SK-N-SH (cell line): ENCODE measurements around the gene CXorf49B. TPM values are rescaled to one million over a fixed set of nuclear protein-coding genes. Genes with fewer than 3 reads are reported as not detected.

Experiments used
- CTCF ChIA-PET: fragments of 300-600, 350-600 bp; formaldehyde crosslinking; extraction: SDS; loops from one replicate; lab custom pipeline; 2021; lab: Yijun Ruan, JAX
- POLR2A ChIA-PET: fragments of 350-600 bp; sonication (Branson Sonifier 250); formaldehyde crosslinking; extraction: SDS; loops from one replicate; lab custom pipeline; 2020; ENCODE audit warnings: antibody characterized with exemption, inconsistent platforms; lab: Yijun Ruan, JAX
- DNase-seq: peaks from one replicate; pipeline ENCODE4 v3.0.0; 2012
- H2AFZ ChIP-seq: fragments of 200-600 bp; sonication (generic); 2 replicates; pipeline ENCODE4 v1.8.1; 2016; ENCODE audit warnings: antibody characterized with exemption, mild to moderate bottlenecking, low read depth
- H3F3A ChIP-seq: fragments of 200-600 bp; sonication (generic); replicated peaks from 2 replicates; pipeline ENCODE3; 2016; ENCODE audit warnings: antibody characterized with exemption, mild to moderate bottlenecking; ENCODE audit not compliant: insufficient read depth
- H3K27ac ChIP-seq, 2 experiments: fragments of 200-500 bp in 1 of 2; fragments of 200-600 bp in 1 of 2; sonication (Bioruptor generic) in 1 of 2; sonication (generic), shearing (Covaris generic) in 1 of 2; 2 replicates each; pipeline versions ENCODE4 v1.5.1 to v1.6.1; 2014 to 2016; ENCODE audit warnings: low read depth in 2 of 2, inconsistent platforms in 1 of 2, low read length in 1 of 2, mild to moderate bottlenecking in 1 of 2, mixed read lengths in 1 of 2
- H3K27me3 ChIP-seq: fragments of 200-600 bp; sonication (generic), shearing (Covaris generic); 2 replicates; pipeline ENCODE4 v1.6.1; 2016; ENCODE audit warnings: mixed run types; ENCODE audit not compliant: insufficient read depth
- H3K36me3 ChIP-seq, 2 experiments: fragments of 200-500 bp in 1 of 2; fragments of 200-600 bp in 1 of 2; sonication (Bioruptor generic) in 1 of 2; sonication (generic) in 1 of 2; replicated peaks in 1 of 2; 2 replicates each; pipeline versions ENCODE3 to v1.5.1; 2014 to 2016; ENCODE audit warnings: low read length in 1 of 2, mild to moderate bottlenecking in 1 of 2; ENCODE audit not compliant: insufficient read depth in 2 of 2, control insufficient read depth in 1 of 2
- H3K4me1 ChIP-seq, 2 experiments: fragments of 200-500 bp in 1 of 2; fragments of 200-600 bp in 1 of 2; sonication (Bioruptor generic) in 1 of 2; sonication (generic), shearing (Covaris generic) in 1 of 2; 2 replicates each; pipeline versions ENCODE4 v1.5.1 to v1.6.1; 2014 to 2016; ENCODE audit warnings: low read depth in 1 of 2, low read length in 1 of 2, mixed run types in 1 of 2; ENCODE audit not compliant: insufficient read depth in 2 of 2, control insufficient read depth in 1 of 2
- H3K4me2 ChIP-seq: fragments of 200-600 bp; sonication (generic), shearing (Covaris generic); 2 replicates; pipeline ENCODE4 v1.6.1; 2017; ENCODE audit warnings: mixed run types
- H3K4me3 ChIP-seq, 2 experiments: fragments of 200-500 bp in 1 of 2; fragments of 200-600 bp in 1 of 2; sonication (Bioruptor generic) in 1 of 2; sonication (generic), shearing (Covaris generic) in 1 of 2; 2 replicates each; pipeline versions ENCODE4 v1.5.1 to v1.8.1; 2014 to 2016; ENCODE audit warnings: low read depth in 2 of 2, inconsistent platforms in 1 of 2, low read length in 1 of 2, mild to moderate bottlenecking in 1 of 2, mixed read lengths in 1 of 2, moderate library complexity in 1 of 2
- H3K79me2 ChIP-seq: fragments of 200-600 bp; sonication (generic); 2 replicates; pipeline ENCODE4 v1.8.1; 2017; ENCODE audit warnings: mild to moderate bottlenecking; ENCODE audit not compliant: insufficient read depth
- H3K9ac ChIP-seq: fragments of 200-600 bp; sonication (generic); 2 replicates; pipeline ENCODE4 v1.6.1; 2017; ENCODE audit warnings: mixed run types
- H3K9me2 ChIP-seq: fragments of 200-600 bp; sonication (generic); 2 replicates; pipeline ENCODE4 v1.6.1; 2017; ENCODE audit warnings: mixed run types
- H3K9me3 ChIP-seq: fragments of 200-600 bp; sonication (generic); 2 replicates; pipeline ENCODE4 v1.6.1; 2017; ENCODE audit warnings: mixed run types, mild to moderate bottlenecking, moderate library complexity
- H4K20me1 ChIP-seq: fragments of 200-600 bp; sonication (generic); 2 replicates; pipeline ENCODE4 v1.6.1; 2017; ENCODE audit warnings: mild to moderate bottlenecking, mixed run types; ENCODE audit not compliant: insufficient read depth
- CHD2 ChIP-seq: fragments of 150-350 bp; IDR thresholded peaks from 2 replicates; pipeline ENCODE4 v1.6.1; 2018; ENCODE audit warnings: low read length; ENCODE audit not compliant: partially characterized antibody
- EP300 ChIP-seq, 2 experiments: IDR thresholded peaks; 2 replicates each; pipeline versions ENCODE4 v1.4.0 to v1.6.1; 2012; ENCODE audit warnings: borderline replicate concordance in 1 of 2, low read depth in 1 of 2, low read length in 1 of 2
- FOSL2 ChIP-seq: IDR thresholded peaks from 2 replicates; pipeline ENCODE4 v1.4.0; 2012; ENCODE audit warnings: low read depth, mild to moderate bottlenecking, moderate library complexity, borderline replicate concordance
- GATA2 ChIP-seq: sonication (generic); formaldehyde crosslinking; IDR thresholded peaks from 2 replicates; pipeline ENCODE4 v1.5.0; 2020; ENCODE audit warnings: mild to moderate bottlenecking, missing genetic modification reagents
- JUND ChIP-seq: IDR thresholded peaks from 2 replicates; pipeline ENCODE4 v1.4.0; 2012
- MEF2A ChIP-seq: IDR thresholded peaks from 2 replicates; pipeline ENCODE4 v1.4.0; 2012; ENCODE audit warnings: low read depth, borderline replicate concordance
- NFIC ChIP-seq: IDR thresholded peaks from 2 replicates; pipeline ENCODE4 v1.4.0; 2012; ENCODE audit warnings: borderline replicate concordance
- POLR2AphosphoS5 ChIP-seq: IDR thresholded peaks from 2 replicates; pipeline ENCODE4 v1.6.1; 2012; ENCODE audit warnings: low read depth, low read length
- RCOR1 ChIP-seq: fragments of 150-350 bp; IDR thresholded peaks from 2 replicates; pipeline ENCODE4 v1.6.1; 2017; ENCODE audit warnings: antibody characterized with exemption, low read length
- RFX5 ChIP-seq: IDR thresholded peaks from 2 replicates; pipeline ENCODE4 v1.6.1; 2012; ENCODE audit warnings: mild to moderate bottlenecking, improper control_type of control experiment, low read length
- SMC3 ChIP-seq: IDR thresholded peaks from 2 replicates; pipeline ENCODE4 v1.6.1; 2012; ENCODE audit warnings: low read depth, low read length, improper control_type of control experiment
- TAF1 ChIP-seq: IDR thresholded peaks from 2 replicates; pipeline ENCODE4 v1.6.1; 2012; ENCODE audit warnings: low read depth, mild to moderate bottlenecking, low read length, moderate library complexity, borderline replicate concordance
- TEAD4 ChIP-seq: IDR thresholded peaks from 2 replicates; pipeline ENCODE4 v1.4.0; 2012; ENCODE audit warnings: mild to moderate bottlenecking, borderline replicate concordance; ENCODE audit not compliant: insufficient read depth
- WGBS: methylation state at CpG from one replicate; pipeline ENCODE4 v1.1.6; 2017; ENCODE audit warnings: low lambda C conversion rate; 5-methylcytosine and 5-hydroxymethylcytosine counted together
- polyA plus RNA-seq, 3 experiments: library from polyadenylated mRNA; depleted of rRNA; stranded (reverse); fragments of >200 nt; gene quantifications; 2 replicates each; pipeline ENCODE4 v1.2.3, GENCODE V29; 2012
- small RNA-seq, 7 experiments: library from RNA; depleted of rRNA; stranded (forward); fragments of <200 nt; gene quantifications; one replicate each; pipeline ENCODE3, GENCODE V24; 2012
- TF ChIP-seq, protein P1 (sequence below): IDR thresholded peaks from 2 replicates; pipeline ENCODE4; 2012
- TF ChIP-seq, protein P2 (sequence below): IDR thresholded peaks from 2 replicates; pipeline ENCODE4 v1.4.0; 2012; ENCODE audit warnings: low read depth, borderline replicate concordance
- TF ChIP-seq, protein P3 (sequence below): IDR thresholded peaks from 2 replicates; pipeline ENCODE4 v1.4.0; 2012; ENCODE audit warnings: low read depth
- TF ChIP-seq, protein P4 (sequence below): fragments of 200-600 bp; sonication (generic); IDR thresholded peaks from 2 replicates; pipeline ENCODE4 v1.6.1; 2017; ENCODE audit warnings: antibody characterized with exemption, mild to moderate bottlenecking, moderate library complexity

CXorf49B gene
- polyA plus RNA-seq, 1 of the 3 experiments (the other 2 are of a cell fraction), result not detected

DNA sequence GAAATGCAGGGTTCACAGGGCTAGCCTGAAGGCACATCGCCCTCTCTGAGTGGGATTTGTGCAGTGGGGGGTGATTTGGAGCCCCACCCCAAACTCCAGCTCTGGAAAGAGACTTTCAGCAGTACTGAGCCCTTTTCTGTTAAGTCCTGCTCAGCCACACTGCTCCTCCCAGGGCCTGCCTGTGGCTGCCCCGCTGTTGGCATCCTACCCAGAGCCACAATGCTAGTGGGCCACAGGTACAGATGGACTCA is 52.7 kb downstream of the CXorf49B start:
- ChIA-PET POLR2A (no interaction called here), CTCF (no interaction called here)

More for the DNA sequence above, 52.7 kb downstream of the CXorf49B start:
- Histone ChIP-seq H3K27me3 (peaks cover 30% of the 10 kb centered on the region; the same call in 1 of the 2 replicates), H4K20me1 (no peaks in the 10 kb centered on the region), H3K4me3 (no peak overlapping the region), H3K27ac (no peak overlapping the region), H3K4me1 (no peaks in the 10 kb centered on the region), H3F3A (no peaks in the 10 kb centered on the region), H3K36me3 (no peaks in the 10 kb centered on the region), H3K9ac (no peak overlapping the region), H3K9me3 (no peaks in the 10 kb centered on the region), H2AFZ (no peak overlapping the region), H3K9me2 (no peaks in the 10 kb centered on the region), H3K79me2 (no peaks in the 10 kb centered on the region), H3K4me2 (no peak overlapping the region)
- TF ChIP-seq MEF2A (no peak), POLR2AphosphoS5 (no peak), TEAD4 (no peak), EP300 (IDR thresholded peaks at IDR 0.05; ENCODE audit: borderline replicate concordance in 1 of 2, low read depth in 1 of 2, low read length in 1 of 2) (no peak), RCOR1 (no peak), SMC3 (no peak), CHD2 (no peak), RFX5 (no peak), NFIC (no peak), TAF1 (no peak), GATA2 (CRISPR knock-in tag) (no peak), FOSL2 (no peak), JUND (no peak)
- TF ChIP-seq, protein P1, sequence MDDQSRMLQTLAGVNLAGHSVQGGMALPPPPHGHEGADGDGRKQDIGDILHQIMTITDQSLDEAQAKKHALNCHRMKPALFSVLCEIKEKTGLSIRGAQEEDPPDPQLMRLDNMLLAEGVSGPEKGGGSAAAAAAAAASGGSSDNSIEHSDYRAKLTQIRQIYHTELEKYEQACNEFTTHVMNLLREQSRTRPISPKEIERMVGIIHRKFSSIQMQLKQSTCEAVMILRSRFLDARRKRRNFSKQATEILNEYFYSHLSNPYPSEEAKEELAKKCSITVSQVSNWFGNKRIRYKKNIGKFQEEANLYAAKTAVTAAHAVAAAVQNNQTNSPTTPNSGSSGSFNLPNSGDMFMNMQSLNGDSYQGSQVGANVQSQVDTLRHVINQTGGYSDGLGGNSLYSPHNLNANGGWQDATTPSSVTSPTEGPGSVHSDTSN, result no peak
- TF ChIP-seq, protein P2, sequence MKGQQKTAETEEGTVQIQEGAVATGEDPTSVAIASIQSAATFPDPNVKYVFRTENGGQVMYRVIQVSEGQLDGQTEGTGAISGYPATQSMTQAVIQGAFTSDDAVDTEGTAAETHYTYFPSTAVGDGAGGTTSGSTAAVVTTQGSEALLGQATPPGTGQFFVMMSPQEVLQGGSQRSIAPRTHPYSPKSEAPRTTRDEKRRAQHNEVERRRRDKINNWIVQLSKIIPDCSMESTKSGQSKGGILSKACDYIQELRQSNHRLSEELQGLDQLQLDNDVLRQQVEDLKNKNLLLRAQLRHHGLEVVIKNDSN, result no peak
- TF ChIP-seq, protein P3, sequence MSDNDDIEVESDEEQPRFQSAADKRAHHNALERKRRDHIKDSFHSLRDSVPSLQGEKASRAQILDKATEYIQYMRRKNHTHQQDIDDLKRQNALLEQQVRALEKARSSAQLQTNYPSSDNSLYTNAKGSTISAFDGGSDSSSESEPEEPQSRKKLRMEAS, result no peak
- TF ChIP-seq, protein P4, sequence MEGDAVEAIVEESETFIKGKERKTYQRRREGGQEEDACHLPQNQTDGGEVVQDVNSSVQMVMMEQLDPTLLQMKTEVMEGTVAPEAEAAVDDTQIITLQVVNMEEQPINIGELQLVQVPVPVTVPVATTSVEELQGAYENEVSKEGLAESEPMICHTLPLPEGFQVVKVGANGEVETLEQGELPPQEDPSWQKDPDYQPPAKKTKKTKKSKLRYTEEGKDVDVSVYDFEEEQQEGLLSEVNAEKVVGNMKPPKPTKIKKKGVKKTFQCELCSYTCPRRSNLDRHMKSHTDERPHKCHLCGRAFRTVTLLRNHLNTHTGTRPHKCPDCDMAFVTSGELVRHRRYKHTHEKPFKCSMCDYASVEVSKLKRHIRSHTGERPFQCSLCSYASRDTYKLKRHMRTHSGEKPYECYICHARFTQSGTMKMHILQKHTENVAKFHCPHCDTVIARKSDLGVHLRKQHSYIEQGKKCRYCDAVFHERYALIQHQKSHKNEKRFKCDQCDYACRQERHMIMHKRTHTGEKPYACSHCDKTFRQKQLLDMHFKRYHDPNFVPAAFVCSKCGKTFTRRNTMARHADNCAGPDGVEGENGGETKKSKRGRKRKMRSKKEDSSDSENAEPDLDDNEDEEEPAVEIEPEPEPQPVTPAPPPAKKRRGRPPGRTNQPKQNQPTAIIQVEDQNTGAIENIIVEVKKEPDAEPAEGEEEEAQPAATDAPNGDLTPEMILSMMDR, result no peak
- no CpG with 5 or more reads among the region's 2 CpGs for WGBS
- no peak for DNase-seq

Small RNAs within 50 kb of the gene (small RNA-seq; reads per million reads assigned to genes)
- 0 reads per million in 7 experiments for gene BX276092.1
- 0 reads per million in 7 experiments for gene BX276092.6
- gene BX276092.8, result 0 reads per million in 7 experiments

Other genes with a start within 250 kb of the CXorf49B start
- gene OGT, start 230.2 kb upstream of the CXorf49B start, polyA plus RNA-seq (2012; rRNA removed), result 77.0 and 148 TPM in 2 replicates
- gene GCNA, start 184.9 kb upstream of the CXorf49B start, polyA plus RNA-seq (2012; rRNA removed), result 1.8 and 2.5 TPM in 2 replicates
- not detected in 2 replicates for gene CXCR3, start 144.8 kb upstream of the CXorf49B start, polyA plus RNA-seq (2012; rRNA removed)
- not detected in 2 replicates for gene CXorf49, start 45.1 kb upstream of the CXorf49B start, polyA plus RNA-seq (2012; rRNA removed)
- 0.61 and 1.7 TPM in 2 replicates for gene NHSL2, start 147.5 kb downstream of the CXorf49B start, polyA plus RNA-seq (2012; rRNA removed)